Right lobe of liver (tissue), 6 donors: ENCODE results near the gene EMP3. TPM values are rescaled to one million over a fixed set of nuclear protein-coding genes. Genes with fewer than 3 reads are reported as not detected.

Experiments
- ATAC-seq, 4 donors: fragments of 200-7000 bp; cut with Tn5 transposase; one replicate each; pipeline ENCODE4 v1.9.1; 2020; ENCODE audit warnings: mild to moderate bottlenecking in 4 of 4, moderate library complexity in 4 of 4
- DNase-seq, 3 donors: peaks; one replicate each; pipeline ENCODE4 v3.0.0-alpha.2; 2020
- H3K27ac ChIP-seq, 3 donors: fragments of 200-600 bp; one replicate each; pipeline ENCODE4 v1.8.0; 2022
- H3K27me3 ChIP-seq, 2 donors: fragments of 200-600 bp; one replicate each; pipeline ENCODE4 v1.8.0; 2022
- H3K36me3 ChIP-seq, 4 donors: fragments of 200-600 bp; sonication (generic) in 1 of 4; one replicate each; pipeline versions ENCODE4 v1.5.1 to v1.8.0; 2017 to 2022; ENCODE audit warnings: control low read depth in 1 of 4
- H3K4me1 ChIP-seq, 4 donors: fragments of 200-600 bp; sonication (generic) in 1 of 4; one replicate each; pipeline versions ENCODE4 v1.5.1 to v1.8.0; 2017 to 2022; ENCODE audit warnings: control low read depth in 1 of 4
- H3K4me3 ChIP-seq, 3 donors: fragments of 200-600 bp; one replicate each; pipeline ENCODE4 v1.8.0; 2022
- H3K9me3 ChIP-seq, 4 donors: fragments of 200-600 bp; sonication (generic) in 1 of 4; one replicate each; pipeline versions ENCODE4 v1.5.1 to v1.8.0; 2017 to 2022; ENCODE audit warnings: control low read depth in 1 of 4
- POLR2A ChIP-seq: fragments of 450-650 bp; IDR thresholded peaks from one replicate; pipeline ENCODE4 v1.6.1; 2017; ENCODE audit warnings: antibody characterized with exemption, mild to moderate bottlenecking
- WGBS: methylation state at CpG from one replicate; pipeline ENCODE4 v1.1.6; 2018; ENCODE audit warnings: low coverage, low lambda C conversion rate; ENCODE audit not compliant: insufficient coverage; ENCODE audit errors: missing lambda C conversion rate; 5-methylcytosine and 5-hydroxymethylcytosine counted together
- intact Hi-C, 2 donors: fragments of 100-400 bp; cut with DNase I; formaldehyde crosslinking; loops; one replicate each; pipeline versions ENCODE4 v1.11.2 to v1.14.1; 2022
- total RNA-seq, 6 experiments: library from RNA; depleted of rRNA in 2 of 6; stranded (reverse); fragments of >200 nt in 2 of 6; fragmentation: NEBNext Ultra II Directional in 3 of 6; extraction: Animal tissue kit (Norgen Biotek cat#: 25700) in 3 of 6; gene quantifications; one replicate each; pipeline versions ENCODE4 v1.1.0 to v1.2.4, GENCODE V29; 2016 to 2023
- TF ChIP-seq, protein P1 (sequence below), 4 donors: fragments of 200-600 bp in 3 of 4; fragments of 450-650 bp in 1 of 4; IDR thresholded peaks; one replicate each; pipeline versions ENCODE4 v1.5.1 to v1.8.0; 2016 to 2022; ENCODE audit warnings: antibody characterized with exemption in 4 of 4, mild to moderate bottlenecking in 2 of 4
- donor health status: DM: no; HTN: yes; CAD: no.
- donor health status: DM: no; HTN: no; CAD: no.
- donor health status: DM: no; HTN: no; CAD: no.
- donor health status: DM: no; HTN: yes; CAD: no.
- donor health status: DM: no; HTN: yes; CAD: no.

The EMP3 gene
- total RNA-seq, 6 experiments from 2014 or later, result 2.8 to 14.2 (median 5.6) TPM

DNA sequence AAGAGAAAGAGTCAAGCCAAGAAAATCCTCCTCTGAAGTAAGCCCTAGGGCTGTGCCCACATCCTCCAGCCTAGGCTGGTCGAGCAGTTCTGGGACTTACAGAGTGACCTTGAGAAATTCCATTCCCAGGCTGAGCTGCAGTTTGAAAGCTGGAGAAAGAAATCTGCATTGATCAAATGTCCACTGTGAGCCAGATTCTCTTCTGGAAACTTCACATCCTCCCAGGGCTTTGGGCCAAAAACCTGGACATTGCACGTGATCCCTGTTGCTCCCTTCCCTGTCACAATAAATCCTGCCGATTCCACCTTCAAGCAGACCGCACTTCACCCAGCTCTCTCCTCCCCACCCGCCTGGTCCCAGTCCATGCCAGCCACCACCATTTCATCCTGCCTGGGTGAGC is 22.7 kb downstream of the EMP3 start:
- H3K27ac ChIP-seq, result no peak overlapping the region
- no peaks in the 10 kb centered on the region for H3K27me3 ChIP-seq
- 13% methylated on average over 3 of the region's 5 CpGs for WGBS
- DNase-seq (peak in 1 of 3 donors; percentile 63), ATAC-seq (peak; percentile 41 to 83 (median 56))
- no peaks in the 10 kb centered on the region for H3K9me3 ChIP-seq
- no peak for TF ChIP-seq POLR2A
- TF ChIP-seq, protein P1, sequence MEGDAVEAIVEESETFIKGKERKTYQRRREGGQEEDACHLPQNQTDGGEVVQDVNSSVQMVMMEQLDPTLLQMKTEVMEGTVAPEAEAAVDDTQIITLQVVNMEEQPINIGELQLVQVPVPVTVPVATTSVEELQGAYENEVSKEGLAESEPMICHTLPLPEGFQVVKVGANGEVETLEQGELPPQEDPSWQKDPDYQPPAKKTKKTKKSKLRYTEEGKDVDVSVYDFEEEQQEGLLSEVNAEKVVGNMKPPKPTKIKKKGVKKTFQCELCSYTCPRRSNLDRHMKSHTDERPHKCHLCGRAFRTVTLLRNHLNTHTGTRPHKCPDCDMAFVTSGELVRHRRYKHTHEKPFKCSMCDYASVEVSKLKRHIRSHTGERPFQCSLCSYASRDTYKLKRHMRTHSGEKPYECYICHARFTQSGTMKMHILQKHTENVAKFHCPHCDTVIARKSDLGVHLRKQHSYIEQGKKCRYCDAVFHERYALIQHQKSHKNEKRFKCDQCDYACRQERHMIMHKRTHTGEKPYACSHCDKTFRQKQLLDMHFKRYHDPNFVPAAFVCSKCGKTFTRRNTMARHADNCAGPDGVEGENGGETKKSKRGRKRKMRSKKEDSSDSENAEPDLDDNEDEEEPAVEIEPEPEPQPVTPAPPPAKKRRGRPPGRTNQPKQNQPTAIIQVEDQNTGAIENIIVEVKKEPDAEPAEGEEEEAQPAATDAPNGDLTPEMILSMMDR (IDR thresholded peaks at IDR 0.05), result no peak
- H3K4me3 ChIP-seq, result no peak overlapping the region
- no peaks in the 10 kb centered on the region for H3K4me1 ChIP-seq
- no peaks in the 10 kb centered on the region for H3K36me3 ChIP-seq
- intact Hi-C loops, result no loop called here

DNA sequence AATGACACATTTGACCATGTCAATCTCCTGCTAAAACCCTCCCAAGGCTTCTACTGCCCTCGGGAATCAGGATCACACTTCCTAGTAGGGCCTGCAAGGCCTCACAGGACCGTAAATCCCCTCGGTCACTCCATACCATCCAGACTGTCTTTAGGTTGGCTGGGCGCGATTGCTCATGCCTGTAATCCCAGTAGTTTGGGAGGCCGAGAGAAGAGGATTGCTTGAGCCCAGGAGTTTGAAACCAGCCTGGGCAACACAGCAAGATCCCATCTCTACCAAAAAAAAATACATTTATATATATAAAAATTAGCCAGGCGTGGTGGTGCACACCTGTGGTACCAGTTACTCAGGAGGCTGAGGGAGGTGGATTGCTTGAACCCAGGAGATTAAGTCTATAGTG is 23.4 kb downstream of the EMP3 start:
- ATAC-seq, result no peak
- Histone ChIP-seq H3K27ac (no peak overlapping the region), H3K4me3 (no peak overlapping the region), H3K4me1 (no peaks in the 10 kb centered on the region), H3K27me3 (no peaks in the 10 kb centered on the region), H3K9me3 (no peaks in the 10 kb centered on the region), H3K36me3 (no peaks in the 10 kb centered on the region)
- TF ChIP-seq, protein P1 (IDR thresholded peaks at IDR 0.05), result no peak
- no peak for TF ChIP-seq POLR2A
- intact Hi-C loops, result no loop called here
- no peak for DNase-seq
- WGBS, result 92% methylated on average over 2 of the region's 7 CpGs

DNA sequence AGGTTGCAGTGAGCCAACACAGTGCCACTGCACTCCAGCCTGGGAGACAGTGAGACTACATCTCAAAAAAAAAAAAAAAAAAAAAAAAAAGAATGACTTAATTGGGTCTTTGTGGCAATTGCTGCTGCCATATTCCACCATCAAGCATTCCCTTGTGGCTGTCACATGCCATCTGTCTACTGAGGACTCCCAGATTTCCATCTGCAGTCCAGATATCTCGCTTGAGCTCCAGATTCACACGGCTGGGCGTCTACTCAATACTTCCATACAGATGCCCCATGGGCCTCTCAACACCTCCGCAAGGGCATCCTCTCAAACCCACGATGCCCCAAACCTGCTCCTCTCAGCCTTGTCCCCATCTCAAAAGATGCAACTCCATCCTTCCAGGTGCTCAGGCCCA is 25.5 kb downstream of the EMP3 start:
- DNase-seq (no peak), ATAC-seq (no peak)
- Histone ChIP-seq H3K9me3 (no peaks in the 10 kb centered on the region), H3K4me3 (no peak overlapping the region), H3K36me3 (no peaks in the 10 kb centered on the region), H3K27ac (no peak overlapping the region), H3K4me1 (no peaks in the 10 kb centered on the region), H3K27me3 (no peaks in the 10 kb centered on the region)
- WGBS, result no CpG with 5 or more reads among the region's 5 CpGs
- TF ChIP-seq, protein P1 (IDR thresholded peaks at IDR 0.05), result no peak
- TF ChIP-seq POLR2A, result no peak
- intact Hi-C loops, result no loop called here

DNA sequence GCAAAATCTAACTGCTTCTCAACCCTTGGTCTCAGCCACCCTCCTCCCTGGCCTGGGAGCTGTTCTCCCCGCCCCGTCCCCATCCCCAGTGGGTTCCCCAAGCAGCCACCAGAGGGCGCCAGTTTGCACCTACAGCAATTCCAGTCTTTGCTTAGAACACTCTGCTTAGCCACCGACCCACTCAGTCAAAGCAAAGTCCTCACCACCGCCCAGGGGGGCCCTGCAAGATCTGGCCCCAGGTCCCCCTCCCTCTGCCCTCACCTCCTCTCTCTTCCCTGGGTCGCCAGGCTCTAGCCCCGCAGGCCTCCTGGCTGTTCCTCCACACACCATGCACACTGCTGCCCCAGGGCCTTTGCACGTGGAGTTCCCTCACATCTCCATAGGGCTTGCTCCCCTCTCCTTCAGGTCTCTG is 26.0 kb downstream of the EMP3 start:
- Histone ChIP-seq H3K36me3 (no peaks in the 10 kb centered on the region), H3K4me3 (no peak overlapping the region), H3K9me3 (no peaks in the 10 kb centered on the region), H3K4me1 (no peaks in the 10 kb centered on the region), H3K27me3 (no peaks in the 10 kb centered on the region), H3K27ac (no peak overlapping the region)
- ATAC-seq (peak; percentile 77 to 86 (median 82)), DNase-seq (peak; percentile 71 to 73 (median 72))
- WGBS, result 61% methylated on average over 5 of the region's 8 CpGs
- intact Hi-C loops, result no loop called here
- no peak for TF ChIP-seq POLR2A
- TF ChIP-seq, protein P1 (IDR thresholded peaks at IDR 0.05), result peak; percentile 54 to 80 (median 68)

DNA sequence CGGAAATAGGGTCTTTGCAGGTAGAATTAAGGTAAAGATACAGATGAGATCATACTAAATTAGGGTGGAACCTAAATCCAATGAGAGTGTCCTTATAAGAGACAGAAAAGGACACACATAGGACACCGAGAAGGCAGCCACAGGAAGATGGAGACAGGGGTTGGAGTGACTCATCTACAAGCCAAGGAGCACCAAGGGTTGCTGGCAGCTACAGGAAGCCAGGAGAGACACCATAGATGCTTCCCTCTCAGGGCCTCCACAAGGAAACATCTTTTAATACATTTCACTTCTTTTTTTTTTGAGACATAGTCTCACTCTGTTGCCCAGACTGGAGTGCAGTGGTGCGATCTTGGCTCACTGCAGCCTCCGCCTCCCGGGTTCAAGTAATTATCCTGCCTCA is 28.3 kb downstream of the EMP3 start:
- Histone ChIP-seq H3K4me3 (no peak overlapping the region), H3K27ac (no peak overlapping the region), H3K9me3 (no peaks in the 10 kb centered on the region), H3K4me1 (no peaks in the 10 kb centered on the region), H3K36me3 (no peaks in the 10 kb centered on the region), H3K27me3 (no peaks in the 10 kb centered on the region)
- 65% methylated on average over 3 of the region's 5 CpGs for WGBS
- ATAC-seq, result no peak
- TF ChIP-seq, protein P1 (IDR thresholded peaks at IDR 0.05), result no peak
- TF ChIP-seq POLR2A, result no peak
- DNase-seq, result no peak
- intact Hi-C loops, result no loop called here
